Mesothelial cell of epicardium (in vitro differentiated cells): ENCODE results near the gene GOLT1A. TPM values are rescaled to one million over a fixed set of nuclear protein-coding genes. Genes with fewer than 3 reads are reported as not detected.
A peak's percentile ranks its signal among the peaks of the same experiment; 100 is the strongest.

ENCODE experiments used
- DNase-seq, 2 experiments: peaks; one replicate each; pipeline ENCODE4 v3.0.0; 2021; ENCODE audit warnings: low spot score in 2 of 2; ENCODE audit not compliant: unreplicated experiment in 2 of 2
- H3K27ac Mint-ChIP-seq: 2 replicates; pipeline ENCODE4 v1.8.0; 2021; ENCODE audit warnings: mixed read lengths
- H3K27me3 Mint-ChIP-seq: 2 replicates; pipeline ENCODE4 v1.8.0; 2021; ENCODE audit warnings: low read depth, mixed read lengths
- H3K36me3 Mint-ChIP-seq: 2 replicates; pipeline ENCODE4 v1.8.0; 2021; ENCODE audit warnings: mixed read lengths
- H3K4me1 Mint-ChIP-seq: 2 replicates; pipeline ENCODE4 v1.8.0; 2021; ENCODE audit warnings: mixed read lengths
- H3K4me3 Mint-ChIP-seq: 2 replicates; pipeline ENCODE4 v1.8.0; 2021; ENCODE audit warnings: mild to moderate bottlenecking, moderate library complexity, mixed read lengths
- H3K9me3 Mint-ChIP-seq: 2 replicates; pipeline ENCODE4 v1.8.0; 2021; ENCODE audit warnings: mixed read lengths
- total RNA-seq: library from RNA; stranded (reverse); gene quantifications from 3 replicates; pipeline ENCODE4 v1.2.1, GENCODE V29; 2021
- TF ChIP-seq, protein P1 (sequence below): fragments of 200-600 bp; sonication (generic); IDR thresholded peaks from one replicate; pipeline ENCODE4 v1.5.0; 2021; ENCODE audit warnings: antibody characterized with exemption; ENCODE audit not compliant: unreplicated experiment

Gene GOLT1A, protein sequence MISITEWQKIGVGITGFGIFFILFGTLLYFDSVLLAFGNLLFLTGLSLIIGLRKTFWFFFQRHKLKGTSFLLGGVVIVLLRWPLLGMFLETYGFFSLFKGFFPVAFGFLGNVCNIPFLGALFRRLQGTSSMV
- 3.6 to 4.1 TPM (median 3.9 TPM) in 3 replicates for total RNA-seq

DNA sequence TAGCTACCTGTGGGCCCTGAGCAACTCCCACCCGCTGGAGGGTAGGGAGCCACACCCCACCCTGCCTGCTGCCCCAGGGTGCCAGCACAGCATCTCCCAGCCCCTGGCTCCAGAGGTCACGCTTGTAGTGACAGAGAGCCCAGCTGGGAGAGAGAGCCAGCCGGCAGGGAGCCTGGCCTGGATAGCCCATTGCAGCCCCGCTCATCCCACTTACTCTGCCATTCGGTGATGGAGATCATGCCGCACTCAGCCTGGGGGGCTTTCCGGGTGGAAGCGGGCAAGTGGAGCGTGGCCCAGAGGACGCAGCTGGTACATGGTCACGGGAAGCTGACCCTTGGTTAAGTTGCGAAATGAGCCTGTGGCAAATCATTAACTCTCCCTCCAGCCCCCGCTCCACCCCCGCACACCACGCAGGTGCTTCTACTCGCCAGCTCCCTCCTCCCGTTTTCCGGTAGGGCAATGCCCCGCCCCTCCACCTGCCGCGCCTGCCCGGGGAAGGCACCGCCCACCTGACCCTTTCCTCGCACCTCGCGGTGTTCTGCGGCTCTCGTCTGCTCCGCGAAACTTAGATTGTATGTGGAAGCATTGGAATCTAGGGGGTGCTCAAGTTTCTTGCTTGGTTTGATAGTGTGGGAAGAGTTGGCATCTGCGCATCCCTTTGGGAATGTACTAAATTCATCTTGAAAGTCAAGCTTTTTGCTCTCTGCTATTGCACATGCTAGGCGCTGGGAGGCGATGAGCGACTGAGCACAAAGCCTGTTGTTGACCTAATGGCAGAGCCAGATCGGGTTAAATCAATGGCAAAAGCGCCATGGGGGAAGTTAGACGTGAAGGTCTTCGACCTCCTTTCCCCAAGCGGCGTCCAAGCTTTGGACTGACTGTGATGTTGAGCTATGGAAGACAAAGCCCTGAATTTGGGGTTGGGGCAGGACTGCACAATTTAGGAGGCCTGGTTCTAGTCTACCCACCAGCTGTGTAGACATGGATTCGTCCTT lies at the start of gene GOLT1A:
GOLT1A (minus strand) TSS at position 321 of the 995 bp plus-strand sequence; CDS start at position 239, 82 bp downstream.
- peak within 1 kb of the TSS; percentile 4 for H3K27ac Mint-ChIP-seq

DNA sequence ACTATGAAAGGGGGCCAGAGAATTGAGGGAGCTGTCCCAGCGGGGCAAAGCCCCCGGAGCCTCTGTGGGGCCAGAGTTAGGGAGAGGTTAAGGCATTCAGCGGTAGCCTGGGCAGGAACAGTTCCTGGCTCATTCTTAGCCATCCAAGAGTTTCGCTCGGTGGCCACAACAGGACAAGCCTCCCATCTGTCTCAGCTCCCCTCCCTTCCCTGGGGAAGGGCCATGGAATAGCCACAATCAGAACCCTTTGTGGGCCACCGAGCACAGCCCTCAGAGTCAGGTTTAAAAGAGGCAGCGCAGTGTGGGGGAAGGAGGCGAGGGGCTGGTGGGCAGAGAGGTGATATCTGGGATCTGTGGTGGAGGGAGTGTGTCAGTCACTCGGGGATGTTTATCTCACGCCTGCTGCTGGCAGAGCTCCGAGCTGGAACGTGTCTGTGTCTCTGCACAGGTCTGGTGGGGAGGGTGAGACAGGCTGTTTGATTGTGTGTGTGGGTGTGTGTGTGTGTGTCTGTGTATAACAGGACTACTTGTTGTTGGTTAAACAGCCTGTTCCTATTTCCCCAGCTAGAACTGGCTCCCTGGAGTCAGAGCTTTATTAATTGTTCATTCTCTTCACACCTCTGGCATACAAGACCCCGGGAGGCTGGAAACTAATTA lies 49.6 kb upstream of the GOLT1A start:
- no peaks in the 10 kb centered on the region for H3K9me3 Mint-ChIP-seq
- H3K27me3 Mint-ChIP-seq = no peaks in the 10 kb centered on the region
- peaks cover 20% of the 10 kb centered on the region for H3K36me3 Mint-ChIP-seq
- no peak overlapping the region for H3K4me3 Mint-ChIP-seq
- H3K27ac Mint-ChIP-seq = peak overlapping the region; percentile 24
- DNase-seq = no peak
- TF ChIP-seq, protein P1, sequence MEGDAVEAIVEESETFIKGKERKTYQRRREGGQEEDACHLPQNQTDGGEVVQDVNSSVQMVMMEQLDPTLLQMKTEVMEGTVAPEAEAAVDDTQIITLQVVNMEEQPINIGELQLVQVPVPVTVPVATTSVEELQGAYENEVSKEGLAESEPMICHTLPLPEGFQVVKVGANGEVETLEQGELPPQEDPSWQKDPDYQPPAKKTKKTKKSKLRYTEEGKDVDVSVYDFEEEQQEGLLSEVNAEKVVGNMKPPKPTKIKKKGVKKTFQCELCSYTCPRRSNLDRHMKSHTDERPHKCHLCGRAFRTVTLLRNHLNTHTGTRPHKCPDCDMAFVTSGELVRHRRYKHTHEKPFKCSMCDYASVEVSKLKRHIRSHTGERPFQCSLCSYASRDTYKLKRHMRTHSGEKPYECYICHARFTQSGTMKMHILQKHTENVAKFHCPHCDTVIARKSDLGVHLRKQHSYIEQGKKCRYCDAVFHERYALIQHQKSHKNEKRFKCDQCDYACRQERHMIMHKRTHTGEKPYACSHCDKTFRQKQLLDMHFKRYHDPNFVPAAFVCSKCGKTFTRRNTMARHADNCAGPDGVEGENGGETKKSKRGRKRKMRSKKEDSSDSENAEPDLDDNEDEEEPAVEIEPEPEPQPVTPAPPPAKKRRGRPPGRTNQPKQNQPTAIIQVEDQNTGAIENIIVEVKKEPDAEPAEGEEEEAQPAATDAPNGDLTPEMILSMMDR = no peak
- H3K4me1 Mint-ChIP-seq = peaks cover 14% of the 10 kb centered on the region

More for the DNA sequence above, at the start of gene GOLT1A:
- Mint-ChIP-seq H3K4me3 (peak within 1 kb of the TSS; percentile 63), H3K27me3 (peaks cover 5% of the 10 kb centered on the region), H3K36me3 (no peaks in the 10 kb centered on the region), H3K9me3 (no peaks in the 10 kb centered on the region), H3K4me1 (peaks cover 7% of the 10 kb centered on the region)
- DNase-seq = peak in 1 of 2 experiments; percentile 72
- TF ChIP-seq, protein P1 = peak; percentile 55

DNA sequence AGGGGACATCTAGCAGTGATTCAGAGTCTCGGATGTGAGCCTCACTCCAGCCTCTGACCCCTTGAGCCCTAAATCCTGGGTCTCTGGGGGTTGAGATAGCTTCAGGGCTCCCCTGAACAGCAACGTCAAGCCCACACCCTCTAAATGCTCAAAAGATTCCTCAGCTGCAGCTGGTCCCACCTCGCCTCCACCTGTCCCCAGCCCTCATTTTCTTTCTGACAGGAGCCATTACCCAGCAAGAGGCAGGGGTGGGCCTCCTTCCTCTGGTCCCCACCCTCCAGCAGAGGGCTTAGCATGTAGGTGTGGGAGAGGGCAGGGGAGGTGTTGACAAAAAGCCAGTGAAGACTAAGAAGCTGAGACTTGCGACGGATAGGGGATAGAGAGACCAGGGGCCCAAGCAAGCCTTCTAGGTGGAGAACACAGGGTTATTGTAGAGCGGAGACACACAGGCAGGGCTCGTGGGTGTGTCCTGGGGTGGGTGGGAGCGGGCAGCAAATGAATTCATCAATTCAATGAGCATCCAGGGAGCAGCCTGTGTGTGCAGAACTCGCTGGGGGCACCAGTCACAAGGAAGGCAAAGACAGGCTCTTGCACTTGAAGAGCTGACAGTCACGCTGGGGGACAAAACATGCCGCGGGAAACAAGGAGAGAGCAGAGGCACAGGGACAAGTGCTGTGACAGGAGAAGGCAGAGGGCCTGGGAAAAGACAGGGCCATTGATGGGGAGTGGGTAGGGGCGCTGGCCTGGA lies 48.9 kb upstream of the GOLT1A start:
- H3K4me1 Mint-ChIP-seq = peaks cover 14% of the 10 kb centered on the region
- no peak for DNase-seq
- peak overlapping the region; percentile 24 for H3K27ac Mint-ChIP-seq
- TF ChIP-seq, protein P1 = no peak
- H3K9me3 Mint-ChIP-seq = no peaks in the 10 kb centered on the region
- H3K27me3 Mint-ChIP-seq = no peaks in the 10 kb centered on the region
- peaks cover 22% of the 10 kb centered on the region for H3K36me3 Mint-ChIP-seq
- H3K4me3 Mint-ChIP-seq = no peak overlapping the region

DNA sequence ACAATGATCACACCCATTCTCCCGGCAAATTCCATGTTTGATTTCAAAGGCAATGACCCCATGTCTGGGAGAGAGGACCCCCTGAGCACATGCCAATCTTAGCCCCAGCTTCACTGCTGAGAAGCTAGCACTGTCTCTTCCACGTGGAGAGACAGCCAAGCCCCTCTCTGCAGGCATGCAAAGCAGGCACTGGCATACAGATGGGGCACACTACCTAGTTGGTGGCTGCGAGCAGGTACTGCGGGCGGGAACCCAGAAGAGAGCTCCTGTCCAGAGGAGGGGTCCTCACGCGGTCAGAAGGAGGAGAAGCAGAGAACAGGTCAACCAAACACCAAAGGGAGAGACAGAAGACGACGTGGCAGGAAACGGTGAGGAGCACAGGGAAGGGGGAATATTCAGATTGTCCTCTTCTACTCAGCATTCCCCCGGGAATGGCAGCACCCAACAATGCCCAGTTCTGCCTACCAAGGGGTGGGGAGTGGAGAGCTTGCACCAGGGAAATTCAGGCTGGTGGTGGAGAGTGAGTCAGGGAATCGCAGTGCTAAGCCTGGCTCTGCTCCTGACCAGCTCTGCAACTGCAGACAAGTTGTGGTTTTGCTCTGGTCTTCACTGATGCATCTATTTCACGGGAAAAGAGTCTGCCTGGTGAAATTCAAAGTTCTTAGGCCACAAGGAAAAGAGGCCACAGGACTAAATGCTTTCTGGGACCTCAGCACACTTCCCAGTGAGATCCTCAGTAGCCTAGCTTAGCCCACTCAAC lies 48.1 kb upstream of the GOLT1A start:
- H3K27ac Mint-ChIP-seq = no peak overlapping the region
- H3K27me3 Mint-ChIP-seq = no peaks in the 10 kb centered on the region
- peaks cover 17% of the 10 kb centered on the region for H3K36me3 Mint-ChIP-seq
- peaks cover 14% of the 10 kb centered on the region for H3K4me1 Mint-ChIP-seq
- DNase-seq = no peak
- H3K4me3 Mint-ChIP-seq = no peak overlapping the region
- TF ChIP-seq, protein P1 = no peak
- H3K9me3 Mint-ChIP-seq = no peaks in the 10 kb centered on the region
